Tibial nerve (tissue), 3 donors: Measurements from ENCODE around the gene CFHR5.

Source experiments
- POLR2A ChIP-seq, 2 donors: fragments of 450-650 bp; IDR thresholded peaks; one replicate each; pipeline ENCODE4 v1.6.1; 2017; ENCODE audit warnings: antibody characterized with exemption in 2 of 2, mild to moderate bottlenecking in 2 of 2, moderate library complexity in 2 of 2
- TF ChIP-seq, protein P1 (sequence below), 5 experiments: fragments of 200-600 bp in 3 of 5; fragments of 450-650 bp in 2 of 5; sonication (generic) in 3 of 5; IDR thresholded peaks; one replicate each; pipeline ENCODE4 v1.5.1; 2016 to 2019; ENCODE audit warnings: antibody characterized with exemption in 5 of 5, mild to moderate bottlenecking in 3 of 5, moderate library complexity in 2 of 5

GRCh38 chr1:197027359-197027758 is 50.0 kb downstream of the CFHR5 start:
- no peak for TF ChIP-seq POLR2A (IDR thresholded peaks at IDR 0.05)
- TF ChIP-seq, protein P1, sequence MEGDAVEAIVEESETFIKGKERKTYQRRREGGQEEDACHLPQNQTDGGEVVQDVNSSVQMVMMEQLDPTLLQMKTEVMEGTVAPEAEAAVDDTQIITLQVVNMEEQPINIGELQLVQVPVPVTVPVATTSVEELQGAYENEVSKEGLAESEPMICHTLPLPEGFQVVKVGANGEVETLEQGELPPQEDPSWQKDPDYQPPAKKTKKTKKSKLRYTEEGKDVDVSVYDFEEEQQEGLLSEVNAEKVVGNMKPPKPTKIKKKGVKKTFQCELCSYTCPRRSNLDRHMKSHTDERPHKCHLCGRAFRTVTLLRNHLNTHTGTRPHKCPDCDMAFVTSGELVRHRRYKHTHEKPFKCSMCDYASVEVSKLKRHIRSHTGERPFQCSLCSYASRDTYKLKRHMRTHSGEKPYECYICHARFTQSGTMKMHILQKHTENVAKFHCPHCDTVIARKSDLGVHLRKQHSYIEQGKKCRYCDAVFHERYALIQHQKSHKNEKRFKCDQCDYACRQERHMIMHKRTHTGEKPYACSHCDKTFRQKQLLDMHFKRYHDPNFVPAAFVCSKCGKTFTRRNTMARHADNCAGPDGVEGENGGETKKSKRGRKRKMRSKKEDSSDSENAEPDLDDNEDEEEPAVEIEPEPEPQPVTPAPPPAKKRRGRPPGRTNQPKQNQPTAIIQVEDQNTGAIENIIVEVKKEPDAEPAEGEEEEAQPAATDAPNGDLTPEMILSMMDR (IDR thresholded peaks at IDR 0.05), result no peak
